Pulmonary artery endothelial cell (primary cell): ENCODE measurements around the gene METRN. TPM values are rescaled to one million over a fixed set of nuclear protein-coding genes. Genes with fewer than 3 reads are reported as not detected.

Experiments used
- DNase-seq: peaks from one replicate; pipeline ENCODE4 v3.0.0-alpha.2; 2011; ENCODE audit warnings: low read depth, low spot score
- total RNA-seq: library from RNA; depleted of rRNA; stranded (reverse); fragments of >200 nt; gene quantifications from 2 replicates; pipeline ENCODE4 v1.2.3, GENCODE V29; 2014

METRN gene
- total RNA-seq, 1 donor from 2014 or later: 68.3 TPM

DNA sequence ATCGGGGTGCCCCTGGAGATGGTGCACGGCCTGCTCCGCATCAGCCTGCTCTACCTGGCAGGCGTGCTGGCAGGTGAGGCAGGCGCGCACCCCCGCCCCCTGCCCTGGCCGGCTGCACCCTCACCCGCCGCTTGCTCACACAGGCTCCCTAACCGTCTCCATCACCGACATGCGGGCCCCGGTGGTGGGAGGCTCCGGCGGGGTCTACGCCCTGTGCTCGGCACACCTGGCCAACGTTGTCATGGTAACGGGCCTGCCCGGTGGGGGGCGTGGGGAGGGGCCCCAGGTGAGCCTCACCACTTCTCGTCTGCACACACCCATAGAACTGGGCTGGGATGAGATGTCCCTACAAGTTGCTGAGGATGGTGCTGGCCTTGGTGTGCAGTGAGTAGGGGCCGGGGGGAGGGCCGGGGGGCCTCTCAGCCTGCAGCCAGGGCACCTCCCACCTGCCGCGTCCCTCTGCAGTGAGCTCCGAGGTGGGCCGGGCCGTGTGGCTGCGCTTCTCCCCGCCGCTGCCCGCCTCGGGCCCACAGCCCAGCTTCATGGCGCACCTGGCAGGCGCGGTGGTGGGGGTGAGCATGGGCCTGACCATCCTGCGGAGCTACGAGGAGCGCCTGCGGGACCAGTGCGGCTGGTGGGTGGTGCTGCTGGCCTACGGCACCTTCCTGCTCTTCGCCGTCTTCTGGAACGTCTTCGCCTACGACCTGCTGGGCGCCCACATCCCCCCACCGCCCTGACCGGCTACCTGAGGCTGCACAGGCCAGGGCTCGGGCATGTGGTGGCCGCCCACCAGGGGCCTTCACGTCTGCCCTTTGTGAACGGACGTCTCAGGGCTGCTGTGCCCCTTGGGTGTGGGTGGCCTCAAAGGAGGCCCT lies 37.4 kb upstream of the METRN start:
- DNase-seq: no peak

- DNase-seq: no peak
Observed at GRCh38 chr16:678209-678857, 36.6 kb upstream of the METRN start.

- DNase-seq: no peak
Observed at GRCh38 chr16:678858-679813, 35.8 kb upstream of the METRN start.

DNA sequence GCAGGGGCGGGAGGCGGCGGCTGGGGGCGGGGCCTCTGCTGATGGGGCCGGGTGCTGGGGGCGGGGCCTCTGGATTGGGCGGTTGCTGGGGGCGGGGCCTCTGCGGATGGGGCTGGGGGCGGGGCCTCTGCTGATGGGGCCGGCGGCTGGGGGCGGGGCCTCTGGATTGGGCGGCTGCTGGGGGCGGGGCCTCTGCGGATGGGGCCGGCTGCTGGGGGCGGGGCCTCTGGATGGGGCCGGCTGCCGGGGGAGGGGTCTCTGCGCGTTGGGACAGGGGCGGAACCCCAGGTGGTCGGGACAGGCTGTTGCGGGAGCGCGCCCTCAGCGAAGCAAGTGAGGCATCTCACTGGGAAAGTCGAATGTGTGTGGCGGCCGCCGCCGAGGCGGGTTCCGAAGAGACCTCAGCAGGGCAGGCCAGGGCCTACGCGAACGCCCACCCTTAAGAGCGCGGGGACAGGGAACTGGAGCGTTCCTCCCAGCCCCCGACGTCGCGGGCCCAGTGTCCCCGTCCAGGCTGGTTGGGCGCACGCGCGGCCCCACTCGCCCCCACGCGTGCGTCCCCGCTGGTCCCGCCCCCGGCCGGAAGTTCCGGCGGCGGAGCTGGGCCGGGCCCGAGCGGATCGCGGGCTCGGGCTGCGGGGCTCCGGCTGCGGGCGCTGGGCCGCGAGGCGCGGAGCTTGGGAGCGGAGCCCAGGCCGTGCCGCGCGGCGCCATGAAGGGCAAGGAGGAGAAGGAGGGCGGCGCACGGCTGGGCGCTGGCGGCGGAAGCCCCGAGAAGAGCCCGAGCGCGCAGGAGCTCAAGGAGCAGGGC lies 34.9 kb upstream of the METRN start, which contains the start of gene STUB1:
TSS of gene STUB1 (plus strand) at position 597 of the 811 bp plus-strand sequence. CDS start at position 713, 116 bp downstream.
- peak; percentile 44 for DNase-seq

- no peak for DNase-seq
Observed at GRCh38 chr16:680625-680945, 34.3 kb upstream of the METRN start.

DNA sequence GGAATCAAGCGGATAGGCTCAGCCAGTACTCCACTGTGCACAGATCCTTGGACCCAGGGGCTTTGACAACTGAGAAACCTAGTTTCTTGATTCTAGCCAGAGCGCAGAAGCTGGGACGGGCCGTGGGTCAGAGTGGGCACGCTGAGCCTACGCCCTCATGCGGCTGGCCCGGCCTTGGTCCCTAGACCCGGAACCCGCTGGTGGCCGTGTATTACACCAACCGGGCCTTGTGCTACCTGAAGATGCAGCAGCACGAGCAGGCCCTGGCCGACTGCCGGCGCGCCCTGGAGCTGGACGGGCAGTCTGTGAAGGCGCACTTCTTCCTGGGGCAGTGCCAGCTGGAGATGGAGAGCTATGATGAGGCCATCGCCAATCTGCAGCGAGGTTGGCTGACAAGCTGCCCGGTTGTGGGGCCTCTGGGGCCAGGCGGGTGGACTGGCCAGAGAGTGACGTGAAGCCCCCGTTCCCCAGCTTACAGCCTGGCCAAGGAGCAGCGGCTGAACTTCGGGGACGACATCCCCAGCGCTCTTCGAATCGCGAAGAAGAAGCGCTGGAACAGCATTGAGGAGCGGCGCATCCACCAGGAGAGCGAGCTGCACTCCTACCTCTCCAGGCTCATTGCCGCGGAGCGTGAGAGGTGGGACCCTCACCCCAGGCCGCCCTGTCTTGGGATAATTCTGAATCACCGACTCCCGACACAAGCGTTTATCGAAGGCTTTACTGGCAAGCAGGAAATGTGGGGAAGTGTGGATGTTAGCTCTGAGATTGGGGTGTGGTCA lies 33.8 kb upstream of the METRN start:
- DNase-seq: no peak

GRCh38 chr16:681746-682427 lies 33.0 kb upstream of the METRN start:
- no peak for DNase-seq

- DNase-seq: no peak
Observed at GRCh38 chr16:682493-683395, 32.2 kb upstream of the METRN start.

DNA sequence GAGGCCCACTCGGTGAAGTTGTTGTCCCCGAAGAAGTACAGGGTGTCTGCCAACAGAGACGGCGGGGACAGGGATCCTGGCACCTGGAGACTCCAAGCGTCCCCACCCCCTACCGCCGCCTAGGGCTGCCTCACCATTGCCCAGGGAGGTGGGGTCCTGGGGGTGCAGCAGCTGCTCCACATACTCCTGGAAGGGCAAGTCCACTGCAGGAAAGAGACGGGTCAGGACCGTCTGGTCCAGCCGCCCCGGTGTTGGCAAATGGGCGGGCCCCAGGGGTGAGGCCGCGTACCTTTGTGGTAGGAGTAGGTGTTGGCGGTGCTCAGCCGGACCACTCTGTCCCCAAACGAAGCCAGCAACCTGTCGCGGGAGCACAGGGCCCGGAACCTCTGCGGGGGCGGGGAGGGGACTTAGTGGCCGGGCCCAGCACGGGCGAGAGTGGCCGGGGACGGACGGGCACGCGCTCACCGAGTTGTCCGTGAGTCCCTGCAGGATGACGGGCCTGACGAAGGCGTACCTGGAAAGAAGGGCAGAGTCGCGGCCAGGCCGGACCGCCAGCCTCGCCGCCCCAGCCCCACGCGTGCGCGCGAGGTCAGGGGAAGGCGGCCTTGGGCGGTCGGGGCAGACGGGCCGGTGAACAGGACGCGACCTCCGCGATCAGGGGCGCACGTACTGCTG lies 31.4 kb upstream of the METRN start:
- no peak for DNase-seq

DNA sequence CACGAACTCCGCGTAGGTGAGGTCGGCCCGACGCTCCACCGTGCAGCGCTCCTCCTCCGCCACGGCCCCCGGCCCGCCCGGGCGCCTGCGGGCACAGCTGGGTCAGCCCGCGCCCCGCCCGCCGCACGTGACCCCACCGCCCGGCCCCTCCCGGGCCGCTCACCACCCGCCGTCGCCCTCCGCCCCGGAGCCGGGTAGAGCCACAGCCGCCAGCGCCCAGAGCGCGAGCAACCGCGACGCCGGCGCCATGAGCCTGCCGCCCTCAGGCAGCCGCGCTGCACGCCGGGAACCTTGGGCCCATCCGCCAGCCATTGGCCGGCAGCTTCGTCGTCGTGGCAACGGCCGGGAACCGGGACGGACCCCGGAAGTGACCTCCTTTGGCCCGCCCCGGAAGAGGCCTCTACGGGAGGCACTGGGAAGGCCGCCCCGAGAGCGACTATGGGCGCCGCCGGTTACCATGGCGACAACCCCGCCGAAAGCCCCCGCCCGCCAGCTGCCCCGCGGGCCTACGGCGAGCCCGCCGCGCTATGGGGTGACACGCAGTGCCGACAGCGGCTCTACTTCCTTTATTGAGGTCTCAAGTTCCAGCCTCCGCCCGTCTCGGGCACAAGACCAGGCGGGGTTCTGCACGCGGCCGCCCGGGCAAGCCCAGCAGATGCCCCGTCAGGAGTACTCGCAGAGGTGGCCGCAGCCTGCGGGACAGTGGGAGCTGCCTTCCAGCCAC lies 30.7 kb upstream of the METRN start, which contains the start of gene JMJD8:
TSS of gene JMJD8 (minus strand) at position 264 of the 724 bp plus-strand sequence. CDS start at position 249, 15 bp downstream.
- peak; percentile 66 for DNase-seq

DNA sequence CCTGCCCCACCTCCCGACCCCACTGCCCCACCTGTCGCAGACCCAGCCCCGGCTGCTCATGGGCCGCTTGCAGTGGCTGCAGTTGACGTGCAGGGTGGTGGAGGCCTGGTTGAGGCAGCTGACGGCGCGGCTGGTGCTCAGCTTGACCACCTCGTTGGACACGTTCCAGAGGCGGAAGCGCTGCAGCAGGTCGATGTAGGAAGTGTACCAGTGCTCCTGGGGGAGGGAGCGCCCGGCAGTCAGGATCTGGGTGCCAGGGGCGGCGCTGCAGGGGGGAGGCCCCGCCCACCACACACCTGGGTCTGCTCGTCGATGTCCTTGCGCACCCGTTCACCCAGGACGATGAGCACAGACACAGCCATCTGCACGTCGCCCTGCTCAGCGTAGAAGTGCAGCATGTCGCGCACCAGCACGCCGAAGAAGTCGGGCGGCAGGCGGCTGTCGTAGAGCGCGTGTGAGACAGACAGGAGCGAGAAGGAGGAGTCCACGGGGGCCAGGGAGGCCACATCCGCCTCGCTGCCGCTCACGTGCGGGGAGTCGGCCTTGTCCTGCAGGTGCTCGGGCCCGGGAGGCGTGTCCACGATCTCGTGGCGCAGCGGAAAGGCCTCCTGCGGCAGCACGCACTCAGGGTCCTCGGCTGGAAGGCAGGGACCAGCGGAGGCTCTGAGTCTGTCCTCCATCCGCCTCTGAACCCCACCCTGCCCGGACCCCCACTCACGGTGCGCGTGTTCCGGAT lies 29.8 kb upstream of the METRN start:
- DNase-seq: no peak

GRCh38 chr16:685967-686366 lies 29.0 kb upstream of the METRN start:
- no peak for DNase-seq

DNA sequence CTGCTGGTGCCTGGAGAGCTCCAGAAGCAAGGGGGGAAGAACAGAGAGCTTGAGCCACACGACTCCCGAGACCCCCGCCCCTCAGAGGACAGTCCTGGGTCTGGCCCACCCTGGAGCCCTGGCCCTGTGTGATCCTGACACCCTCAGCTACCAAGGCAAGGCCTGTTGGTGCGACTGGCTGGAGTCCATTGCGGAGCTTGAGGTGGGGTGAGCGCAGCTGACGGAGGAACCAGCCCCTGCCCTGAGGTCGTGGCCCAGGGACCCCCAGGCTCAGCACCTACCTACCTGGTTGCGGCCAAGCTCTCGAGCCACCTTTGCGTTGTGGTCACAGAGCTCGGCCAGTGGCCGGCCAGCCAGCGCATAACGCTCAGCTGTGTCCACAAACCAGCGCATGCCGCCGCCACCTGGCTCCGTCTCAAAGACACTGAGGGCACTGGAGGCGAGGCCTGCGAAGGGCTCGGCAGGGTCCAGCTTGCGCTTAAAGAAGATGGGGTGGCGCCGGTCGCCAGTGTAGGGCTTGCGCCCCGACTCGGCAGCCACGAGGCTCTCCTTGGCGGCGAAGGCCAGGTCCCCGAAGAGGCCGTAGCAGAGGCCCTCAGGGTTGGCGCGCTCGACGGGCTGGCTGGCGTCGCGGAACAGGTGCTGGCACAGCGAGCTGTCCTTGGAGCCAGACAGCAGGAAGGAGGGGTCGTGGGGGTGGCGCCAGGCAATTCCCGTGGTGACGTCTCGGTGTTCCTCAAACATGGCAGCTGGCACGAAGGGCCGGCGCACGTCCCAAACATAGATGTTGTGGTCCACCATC lies 28.3 kb upstream of the METRN start:
- DNase-seq: no peak

DNA sequence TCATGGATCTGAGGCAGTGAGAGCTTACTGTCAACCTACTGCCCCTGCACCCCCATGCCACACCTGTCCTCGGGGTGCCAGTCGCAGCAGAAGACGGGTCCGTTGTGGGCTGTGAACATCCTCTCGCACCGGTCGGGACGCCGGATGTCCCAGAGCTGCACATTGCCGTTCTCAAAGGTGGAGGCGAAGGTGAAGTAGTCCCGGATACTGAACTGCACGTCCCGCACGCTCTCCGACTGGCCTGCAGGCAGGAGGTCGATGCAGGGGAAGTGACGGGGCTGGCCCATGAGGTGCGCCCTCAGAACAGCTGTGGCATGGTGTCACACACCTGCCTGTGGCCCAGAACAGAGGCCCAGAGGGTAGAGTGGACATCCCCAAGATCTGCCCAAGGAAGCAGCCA lies 27.4 kb upstream of the METRN start:
- no peak for DNase-seq

DNA sequence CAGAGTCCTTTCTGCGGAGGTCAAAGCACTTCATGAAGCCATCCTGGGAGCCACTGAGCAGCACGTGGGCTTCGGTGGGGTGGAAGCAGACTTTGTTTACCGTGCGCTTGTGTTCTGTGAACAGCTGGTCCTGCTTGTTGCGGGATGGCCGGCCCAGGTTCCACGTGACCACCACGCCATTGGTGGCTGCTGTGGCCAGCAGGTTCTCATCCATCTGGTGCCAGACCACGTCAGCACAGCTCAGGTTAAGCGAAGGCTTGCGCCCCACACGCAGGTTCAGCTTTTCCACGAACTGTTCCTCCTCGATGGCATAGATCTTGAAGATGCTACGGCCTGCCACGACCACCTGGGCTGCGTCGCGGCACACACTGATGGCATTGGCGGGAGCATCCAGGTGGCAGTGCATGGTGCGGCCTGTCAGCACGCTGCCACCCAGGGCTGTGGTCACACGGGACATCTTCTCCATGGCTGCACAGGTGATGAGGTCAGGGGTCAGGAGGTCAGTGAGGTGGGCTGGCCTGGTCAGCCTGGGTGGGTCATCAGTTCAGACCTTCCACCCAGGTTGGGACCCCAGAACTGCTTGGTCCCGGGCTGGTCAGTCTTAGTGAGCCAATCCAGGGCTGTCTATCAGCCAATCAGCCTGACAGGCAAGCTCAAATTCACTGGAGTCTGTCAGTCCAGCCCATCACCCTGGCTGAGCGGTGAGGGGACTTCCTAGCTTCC lies 25.6 kb upstream of the METRN start:
- DNase-seq: no peak
